GM15510 (cell line): ENCODE data around the gene TLX1.

Experiments used
- POLR2A ChIP-seq: IDR thresholded peaks from 3 replicates; pipeline ENCODE4 v1.6.1; 2011; ENCODE audit warnings: borderline replicate concordance; ENCODE audit not compliant: insufficient read length; ENCODE audit errors: extremely low read depth

Gene TLX1

DNA sequence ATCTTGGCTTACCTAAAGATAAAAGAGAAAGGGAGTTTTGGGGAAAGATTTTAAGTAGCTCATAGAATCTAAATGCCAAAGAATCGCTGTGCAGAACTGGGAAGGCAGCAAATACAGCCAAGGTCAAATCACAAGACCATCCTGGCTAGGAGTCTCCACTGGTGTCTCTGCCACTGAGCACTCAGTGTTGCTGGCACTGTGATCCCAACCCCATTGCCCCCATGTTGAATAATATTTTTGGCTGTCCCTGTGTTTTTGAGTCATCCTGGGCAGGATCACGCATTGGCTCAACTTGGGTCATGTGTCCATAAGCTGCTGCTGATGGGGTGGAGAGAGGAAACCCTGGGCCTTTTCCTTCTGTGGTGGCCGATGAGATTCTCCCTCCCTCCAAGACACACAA, 21.2 kb downstream of the TLX1 start:
- no peak for TF ChIP-seq POLR2A

DNA sequence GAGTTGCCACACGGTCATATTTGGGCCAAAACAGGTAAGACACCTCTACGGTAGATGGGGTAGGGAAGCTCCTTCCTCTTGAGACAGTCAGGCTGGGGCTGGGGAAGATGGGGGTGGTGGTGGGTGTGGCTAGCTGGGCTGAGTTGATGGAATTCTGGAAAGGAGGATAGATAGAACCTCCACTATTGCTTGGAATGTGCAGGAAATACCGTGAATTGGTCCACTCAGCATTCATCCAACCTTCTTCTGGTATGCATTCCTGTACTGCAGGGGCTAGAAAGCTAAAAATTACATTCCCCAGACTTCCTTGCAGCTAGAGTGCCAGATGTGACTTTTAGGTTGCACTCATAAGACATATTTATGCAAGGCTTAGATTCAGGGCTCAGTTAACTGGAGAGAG, 24.8 kb downstream of the TLX1 start:
- no peak for TF ChIP-seq POLR2A

DNA sequence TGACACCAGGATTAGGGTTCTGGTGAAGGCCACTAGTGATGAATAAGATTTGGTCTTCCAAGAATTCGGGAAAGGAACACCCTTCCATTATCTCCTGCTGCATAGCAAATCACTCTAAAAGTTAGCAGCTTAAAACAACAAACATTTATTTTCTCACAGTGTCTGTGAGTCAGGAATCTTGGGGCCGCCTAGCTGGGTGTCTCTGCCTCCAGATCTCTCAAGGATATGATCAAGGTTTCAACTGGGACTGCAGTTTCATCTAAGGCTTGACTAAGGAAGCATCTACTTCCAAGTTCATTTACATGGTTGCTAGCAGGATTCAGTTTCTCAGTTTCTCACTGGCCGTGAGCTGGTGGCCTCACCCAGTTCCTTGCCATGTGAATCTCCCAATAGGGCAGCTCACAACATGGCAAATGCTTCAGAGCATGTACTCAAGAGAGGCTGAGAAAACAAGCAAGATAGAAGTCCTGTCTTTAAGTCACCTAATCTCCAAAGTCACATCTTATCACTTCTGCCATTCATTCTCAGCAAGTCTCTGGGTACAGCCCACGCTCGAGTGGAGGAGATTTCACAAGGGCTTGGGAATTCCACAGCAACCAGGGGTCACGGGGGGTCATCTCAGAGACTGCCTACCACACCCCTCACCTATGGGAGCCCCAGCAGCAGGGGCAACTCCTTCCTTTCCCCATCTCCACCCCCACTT, 26.8 kb downstream of the TLX1 start:
- no peak for TF ChIP-seq POLR2A

- TF ChIP-seq POLR2A, result no peak
Observed at GRCh38 chr10:101158459-101159058, 27.5 kb downstream of the TLX1 start.

DNA sequence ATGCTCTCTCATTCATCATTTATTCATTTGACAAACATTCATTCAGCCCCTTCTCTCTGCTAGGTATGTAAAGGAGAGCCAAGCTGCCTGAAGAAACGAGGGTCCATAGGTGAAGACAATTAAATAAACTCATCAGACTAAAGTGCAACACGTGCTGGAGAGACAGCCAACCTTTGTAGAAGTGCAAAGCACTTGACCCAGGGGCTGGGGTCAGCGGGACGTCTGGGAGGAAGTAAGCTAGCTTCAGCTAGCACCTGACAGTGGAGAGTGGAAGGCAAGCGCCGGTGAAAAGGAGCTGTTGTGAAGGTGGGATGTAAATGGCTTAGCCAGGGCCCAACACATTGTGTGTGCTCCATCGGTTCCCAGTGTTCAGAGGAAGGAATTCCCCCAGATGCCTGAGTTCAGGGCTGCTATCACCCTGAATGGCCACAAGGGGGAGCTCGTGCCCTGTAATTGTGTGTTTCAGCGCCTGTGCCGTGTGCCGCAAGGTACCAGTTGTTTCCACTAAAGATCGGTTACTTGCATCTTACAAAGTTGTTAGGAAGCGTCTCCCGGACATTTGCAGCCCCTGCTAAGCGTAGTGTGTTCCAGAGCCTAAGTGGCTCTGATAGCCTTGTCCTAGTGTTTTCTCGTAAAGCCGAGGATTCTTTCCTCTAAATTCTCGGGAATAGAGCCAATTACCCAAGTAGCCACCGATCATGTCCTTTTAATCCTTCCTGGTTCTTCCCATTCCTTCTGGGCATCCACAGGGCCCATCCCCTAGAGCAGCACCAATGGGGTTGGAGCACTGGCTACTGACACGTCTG, 30.6 kb downstream of the TLX1 start:
- no peak for TF ChIP-seq POLR2A

DNA sequence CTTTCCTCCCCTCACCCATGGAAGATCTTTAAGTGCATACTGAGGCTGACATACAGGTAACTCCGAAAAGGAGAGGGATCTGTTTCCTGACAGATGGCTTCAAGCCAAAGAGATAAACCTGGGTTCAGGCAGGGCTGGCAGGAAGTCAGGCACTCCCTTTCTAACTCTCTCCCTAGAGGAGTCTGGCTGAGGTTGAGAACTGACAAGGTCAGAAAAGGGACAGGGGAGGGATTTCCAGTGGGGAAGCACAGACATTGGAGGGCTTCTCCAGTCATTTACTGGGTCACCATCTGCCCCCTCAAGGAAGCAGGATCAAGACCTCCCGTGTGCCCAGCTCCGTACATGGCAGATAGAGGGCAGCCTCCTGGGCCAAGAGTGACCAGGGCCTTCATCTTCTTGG, 31.6 kb downstream of the TLX1 start:
- TF ChIP-seq POLR2A, result no peak

DNA sequence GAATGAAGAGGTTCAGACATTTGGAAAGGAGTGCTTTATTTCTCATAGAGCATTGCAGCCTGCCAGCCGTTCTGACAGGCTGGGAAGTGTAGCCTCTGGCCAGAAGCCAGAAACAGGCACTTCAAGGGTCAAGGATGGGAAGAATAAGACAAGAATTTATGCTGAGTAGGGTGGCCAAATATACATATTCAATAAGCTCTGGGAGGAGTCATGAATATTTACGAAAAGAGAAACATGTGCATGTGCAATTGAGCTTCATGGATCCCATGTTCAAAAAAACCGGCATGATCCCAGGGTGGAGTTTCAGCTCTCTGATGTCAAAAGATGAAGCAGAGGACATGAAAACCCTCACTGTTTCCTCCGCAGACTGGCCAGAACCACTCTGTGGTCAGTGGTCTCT, 32.9 kb downstream of the TLX1 start:
- no peak for TF ChIP-seq POLR2A

- no peak for TF ChIP-seq POLR2A
Observed at GRCh38 chr10:101165736-101166135, 34.6 kb downstream of the TLX1 start.

DNA sequence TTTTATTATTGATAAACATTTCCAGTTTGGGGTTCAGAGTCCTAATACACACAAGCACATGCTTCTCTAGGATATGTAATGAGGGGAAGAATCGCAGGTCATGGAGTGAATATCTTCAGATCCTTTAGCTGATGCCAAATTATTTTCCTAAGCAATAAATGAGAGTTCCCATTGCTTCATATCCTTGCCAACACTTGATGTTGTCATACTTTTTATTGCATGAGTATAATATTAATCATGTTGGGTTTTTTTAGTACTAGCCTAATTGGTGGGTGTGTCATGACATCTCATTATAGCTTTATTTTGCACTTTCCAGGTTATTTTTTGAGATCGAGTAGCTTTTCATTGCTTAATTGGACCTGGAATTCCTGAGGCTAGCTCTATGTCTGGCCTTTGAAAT, 35.3 kb downstream of the TLX1 start:
- no peak for TF ChIP-seq POLR2A

GRCh38 chr10:101172741-101173140, 41.6 kb downstream of the TLX1 start:
- TF ChIP-seq POLR2A, result no peak

GRCh38 chr10:101174319-101174718, 43.2 kb downstream of the TLX1 start:
- TF ChIP-seq POLR2A, result no peak

- no peak for TF ChIP-seq POLR2A
Observed at GRCh38 chr10:101176577-101176976, 45.5 kb downstream of the TLX1 start.

DNA sequence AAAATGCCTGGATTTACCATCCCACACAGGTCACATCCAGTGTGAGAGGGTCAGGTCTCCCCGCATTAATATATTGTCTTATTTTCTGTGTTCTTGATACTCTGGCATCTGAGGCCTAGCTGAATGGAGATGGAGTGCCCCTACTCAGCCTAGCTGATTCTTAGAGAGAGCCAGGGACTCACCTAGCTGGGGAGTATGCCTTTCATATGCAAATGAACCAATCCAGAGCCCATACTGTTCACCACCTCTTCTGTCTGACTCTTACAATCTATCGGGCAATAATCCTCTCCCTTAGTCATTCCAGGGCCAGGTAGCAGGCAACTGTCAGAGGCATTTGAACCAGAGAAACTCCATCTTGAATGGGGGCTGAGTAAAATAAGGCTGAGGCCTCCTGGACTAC, 51.8 kb downstream of the TLX1 start:
- no peak for TF ChIP-seq POLR2A

GRCh38 chr10:101183458-101184183, 52.5 kb downstream of the TLX1 start:
- TF ChIP-seq POLR2A, result no peak
